NCI-H1105 (cell line): ENCODE results near the gene NPR2.

Experiments used
- DNase-seq: peaks from one replicate; lab custom pipeline; 2025; lab: John Stamatoyannopoulos, UW

NPR2 gene

GRCh38 chr9:35832814-35833213 lies 41.4 kb downstream of the NPR2 start:
- no peak for DNase-seq

- DNase-seq, result no peak
Measured at GRCh38 chr9:35834260-35835215, 43.1 kb downstream of the NPR2 start.

GRCh38 chr9:35835216-35835632 lies 43.8 kb downstream of the NPR2 start:
- DNase-seq, result no peak

- no peak for DNase-seq
Measured at GRCh38 chr9:35835766-35836165, 44.4 kb downstream of the NPR2 start.

- no peak for DNase-seq
Measured at GRCh38 chr9:35836595-35836994, 45.2 kb downstream of the NPR2 start.

GRCh38 chr9:35839926-35840325 lies 48.5 kb downstream of the NPR2 start:
- no peak for DNase-seq

- DNase-seq, result no peak
Measured at GRCh38 chr9:35840881-35841644, 49.7 kb downstream of the NPR2 start.

- DNase-seq, result no peak
Measured at GRCh38 chr9:35841645-35841900, 50.2 kb downstream of the NPR2 start.

- DNase-seq, result no peak
Measured at GRCh38 chr9:35842020-35842745, 50.8 kb downstream of the NPR2 start.

GRCh38 chr9:35842795-35843194 lies 51.4 kb downstream of the NPR2 start:
- no peak for DNase-seq

GRCh38 chr9:35844628-35845270 lies 53.4 kb downstream of the NPR2 start:
- no peak for DNase-seq

GRCh38 chr9:35845824-35846771 lies 54.7 kb downstream of the NPR2 start:
- no peak for DNase-seq

- DNase-seq, result no peak
Measured at GRCh38 chr9:35847792-35848572, 56.6 kb downstream of the NPR2 start.

GRCh38 chr9:35852267-35852815 lies 61.0 kb downstream of the NPR2 start:
- no peak for DNase-seq

- DNase-seq, result no peak
Measured at GRCh38 chr9:35852876-35853865, 61.8 kb downstream of the NPR2 start.

GRCh38 chr9:35854091-35854762 lies 62.8 kb downstream of the NPR2 start:
- no peak for DNase-seq

- no peak for DNase-seq
Measured at GRCh38 chr9:35856206-35856605, 64.8 kb downstream of the NPR2 start.

- DNase-seq, result no peak
Measured at GRCh38 chr9:35856882-35857281, 65.5 kb downstream of the NPR2 start.
